GM19438 (cell line): ENCODE data around the gene PRSS36.
"Not testable (repeated sequence)": the region's sequence is repeated elsewhere in the genome, so short reads cannot be mapped to it uniquely, and the experiment has no call there.

ENCODE experiments used
- ATAC-seq: cut with Tn5 transposase; IDR thresholded peaks from one replicate; pipeline ENCODE4 v1.9.1; 2021; ENCODE audit warnings: low read depth; ENCODE audit not compliant: unreplicated experiment

Gene PRSS36

DNA sequence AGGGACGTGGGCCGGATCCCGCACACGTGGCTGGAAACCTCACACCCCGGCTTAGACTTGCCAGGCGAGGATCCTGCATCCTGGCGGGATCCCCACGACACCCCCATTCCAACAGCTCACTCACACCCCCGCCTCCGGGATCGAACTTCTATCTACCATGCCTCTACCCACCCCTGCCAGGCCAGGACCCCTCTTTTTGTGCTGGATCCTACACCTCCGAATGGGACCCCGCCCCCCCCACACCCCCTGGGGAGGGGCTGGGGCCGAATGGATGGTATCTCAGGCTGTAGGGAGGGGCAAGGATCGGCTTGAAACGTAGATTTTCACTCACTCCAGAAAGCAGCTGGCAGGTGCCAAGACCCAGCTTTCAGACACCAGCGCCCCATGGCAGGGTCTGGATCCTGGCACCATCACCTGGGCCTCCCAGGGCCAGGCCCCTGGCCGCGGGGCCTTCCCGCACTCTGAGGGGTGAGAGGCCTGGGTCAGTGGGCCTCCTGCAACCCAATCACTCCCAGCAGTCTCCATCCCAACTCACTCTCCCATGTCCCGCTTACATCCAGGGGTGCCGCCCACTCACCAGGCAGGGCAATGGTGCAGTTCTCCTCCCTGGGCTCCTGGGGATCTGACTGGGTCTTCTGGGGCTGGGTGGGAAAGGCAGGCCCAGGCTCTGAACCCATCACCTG is 6.7 kb downstream of the PRSS36 start:
- no peak for ATAC-seq

DNA sequence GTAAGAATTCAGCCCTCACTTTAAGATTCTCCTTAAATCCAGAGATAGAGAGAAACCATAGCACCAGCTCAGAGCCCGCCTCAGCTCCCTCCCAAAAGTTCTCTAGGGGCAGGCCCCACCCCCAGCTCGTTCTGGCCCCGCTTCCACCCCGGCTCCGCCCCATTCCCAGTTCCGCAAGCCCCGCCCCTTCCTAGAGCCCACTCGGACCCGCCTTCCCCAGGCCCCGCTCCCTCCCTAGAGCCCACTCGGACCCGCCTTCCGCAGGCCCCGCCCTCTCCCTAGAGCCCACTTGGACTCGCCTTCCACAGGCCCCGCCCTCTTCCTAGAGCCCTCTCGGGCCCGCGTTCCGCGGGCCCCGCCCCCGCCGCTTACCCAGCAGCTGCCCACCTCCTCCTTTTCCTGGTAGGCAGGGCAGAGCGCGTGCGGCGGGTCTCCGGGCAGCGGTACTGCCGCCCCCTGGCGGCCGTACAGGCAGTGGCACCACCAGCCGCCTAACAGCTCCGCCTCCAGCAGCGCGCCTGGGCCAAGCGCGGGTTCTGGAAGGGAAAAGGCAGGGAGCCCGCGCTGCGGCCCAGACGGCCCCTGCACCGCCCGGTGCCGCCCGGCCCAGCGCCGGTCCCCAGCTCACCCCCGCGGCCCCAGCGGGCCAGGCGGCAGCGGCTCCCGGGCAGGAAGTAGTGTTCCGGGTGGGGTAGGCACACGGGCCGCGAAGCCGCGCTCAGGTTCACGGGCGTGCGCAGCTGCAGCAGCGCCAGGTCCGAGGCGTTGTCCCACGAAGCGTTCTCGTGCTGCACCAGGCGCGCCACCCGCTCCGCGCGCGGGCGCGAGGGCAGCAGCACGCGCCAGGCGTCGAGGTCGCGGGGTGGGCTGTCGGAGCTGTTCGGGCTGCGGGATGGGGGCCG is 7.5 kb downstream of the PRSS36 start:
- peak; percentile 93 for ATAC-seq

DNA sequence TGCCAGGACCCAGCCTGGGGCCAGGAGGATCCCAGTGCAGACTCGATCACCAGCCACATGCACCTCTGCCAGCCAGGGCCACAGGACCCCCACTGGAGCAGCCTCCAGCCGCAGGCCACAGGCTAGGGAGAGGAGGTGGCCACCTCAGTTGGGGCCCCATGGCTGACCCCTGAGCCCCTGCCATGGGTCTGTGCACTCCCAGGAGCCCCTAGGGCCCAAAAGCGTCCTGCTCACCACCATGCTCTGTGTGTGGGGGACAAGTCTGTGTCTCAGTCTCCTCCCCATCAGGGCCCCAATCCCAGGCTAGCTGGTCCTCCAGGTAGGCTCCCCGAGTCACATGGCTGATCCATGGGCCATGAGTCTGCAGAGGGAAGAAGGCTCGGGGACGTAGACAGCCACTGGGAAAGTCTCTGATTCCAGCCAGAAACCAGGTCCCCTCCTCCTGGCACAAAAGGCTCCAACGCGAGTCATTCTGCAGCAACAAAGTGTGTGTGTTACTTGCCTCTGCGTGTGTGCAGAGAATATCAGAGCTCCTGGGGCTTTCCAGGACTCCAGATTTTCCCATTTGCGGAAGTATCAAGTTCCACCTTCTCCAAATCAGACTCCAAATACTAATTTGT is 8.3 kb downstream of the PRSS36 start:
- ATAC-seq = no peak

DNA sequence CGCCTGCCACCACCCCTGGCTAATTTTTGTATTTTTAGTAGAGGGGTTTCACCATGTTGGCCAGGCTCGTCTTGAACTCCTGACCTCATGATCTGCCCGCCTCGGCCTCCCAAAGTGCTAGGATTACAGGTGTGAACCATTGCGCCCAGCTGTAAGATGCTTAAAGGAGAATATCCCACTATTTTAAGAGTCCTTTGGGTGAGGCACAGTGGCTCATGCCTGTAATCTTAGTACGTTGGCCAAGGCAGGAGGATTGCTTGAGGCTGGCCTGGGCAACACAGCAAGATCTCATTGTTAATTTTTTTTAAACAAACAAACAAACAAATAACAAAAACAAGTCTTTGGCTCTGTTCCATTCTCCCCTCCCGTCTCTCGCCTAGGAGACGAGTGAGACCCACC is 8.8 kb downstream of the PRSS36 start:
- not testable (repeated sequence) for ATAC-seq

DNA sequence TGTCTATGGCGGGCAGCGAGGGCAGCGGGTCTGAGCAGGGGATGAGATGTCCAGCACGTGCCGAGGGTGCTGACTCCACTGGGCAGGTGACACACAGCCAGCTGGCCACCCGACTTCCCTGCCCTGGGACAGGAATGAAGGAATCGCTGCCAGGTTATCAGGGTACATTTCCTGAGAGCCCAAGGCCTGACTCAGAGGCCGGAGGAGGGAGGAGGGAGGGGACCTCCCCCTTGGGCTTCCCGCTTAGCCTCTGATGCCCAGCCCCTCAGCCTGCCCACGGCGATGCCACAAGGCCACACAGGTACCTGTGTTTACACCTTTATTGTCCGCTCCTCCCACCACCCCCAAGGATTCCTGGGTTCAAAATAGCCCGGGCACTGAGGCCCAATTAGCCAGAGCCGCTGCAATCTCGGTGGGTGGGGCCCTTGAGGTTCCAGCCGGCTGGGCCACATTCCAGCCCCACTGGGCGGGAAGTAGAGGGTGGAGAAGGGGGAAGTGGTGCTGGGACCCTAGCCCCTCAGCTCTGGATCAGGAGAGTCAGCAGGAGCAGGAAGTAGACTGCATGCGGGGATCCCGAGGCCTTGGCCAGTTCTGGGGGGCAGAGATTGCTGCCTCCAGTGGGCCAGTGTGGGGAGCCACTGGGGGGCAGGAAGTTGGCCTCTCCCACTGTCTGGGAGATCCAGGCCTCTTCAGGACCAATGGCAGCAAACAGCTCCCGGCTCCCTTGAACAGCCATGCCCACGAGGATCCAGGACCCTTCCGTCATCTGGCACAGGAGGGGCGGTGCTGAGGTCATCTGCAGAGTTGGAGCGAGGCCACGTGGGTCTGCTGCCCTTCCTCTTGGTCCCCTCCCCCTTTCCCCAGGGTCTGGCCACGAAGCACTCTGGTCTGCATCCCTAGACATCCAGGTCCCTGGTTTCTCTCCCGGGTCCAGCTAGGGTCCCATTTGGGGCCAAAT is 11.0 kb downstream of the PRSS36 start:
- no peak for ATAC-seq

DNA sequence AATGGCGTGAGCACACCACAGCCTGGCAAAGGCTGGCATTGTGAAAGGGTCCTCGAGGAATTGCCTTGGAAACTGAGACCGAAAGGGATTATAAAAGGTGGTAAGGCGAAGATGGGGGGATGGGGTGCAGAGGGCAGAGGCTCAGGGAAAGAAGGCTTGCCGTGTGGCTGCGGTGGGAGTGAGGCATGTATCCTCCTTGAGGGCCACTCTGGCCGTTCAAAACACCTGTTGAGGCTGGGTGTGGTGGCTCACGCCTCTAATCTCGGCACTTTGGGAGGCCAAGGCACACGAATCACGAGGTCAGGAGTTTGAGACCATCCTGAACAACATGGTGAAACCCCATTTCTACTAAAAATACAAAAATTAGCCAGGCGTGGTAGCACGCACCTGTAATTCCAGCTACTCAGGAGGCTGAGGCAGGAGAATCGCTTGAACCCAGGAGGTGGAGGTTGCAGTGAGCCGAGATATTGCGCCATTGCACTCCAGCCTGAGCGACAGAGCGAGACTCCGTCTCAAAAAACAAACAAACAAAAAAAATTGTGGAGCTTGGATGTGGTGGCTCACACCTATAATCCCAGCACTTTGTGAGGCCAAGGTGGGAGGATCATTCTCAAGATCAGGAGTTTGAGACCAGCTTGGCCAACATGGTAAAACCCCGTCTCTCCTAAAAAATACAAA is 12.9 kb downstream of the PRSS36 start:
- not testable (repeated sequence) for ATAC-seq

DNA sequence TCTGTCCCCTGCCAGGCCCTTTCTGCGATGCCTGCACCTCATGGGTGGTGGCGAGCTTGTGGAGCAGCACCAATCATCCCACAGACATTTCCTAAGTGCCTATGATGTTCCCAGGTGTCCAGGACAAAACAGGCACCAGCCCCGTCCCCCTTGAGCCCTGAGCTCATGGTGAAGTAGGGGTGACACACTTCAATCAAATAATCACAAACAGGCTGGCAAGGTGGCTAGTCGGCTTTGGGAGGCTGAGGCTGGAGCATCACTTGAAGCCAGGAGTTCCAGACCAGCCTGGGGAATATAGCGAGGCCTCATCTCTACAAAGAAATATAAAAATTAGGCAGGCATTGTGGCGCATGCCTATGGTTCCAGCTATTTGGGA is 13.6 kb downstream of the PRSS36 start:
- no peak for ATAC-seq

DNA sequence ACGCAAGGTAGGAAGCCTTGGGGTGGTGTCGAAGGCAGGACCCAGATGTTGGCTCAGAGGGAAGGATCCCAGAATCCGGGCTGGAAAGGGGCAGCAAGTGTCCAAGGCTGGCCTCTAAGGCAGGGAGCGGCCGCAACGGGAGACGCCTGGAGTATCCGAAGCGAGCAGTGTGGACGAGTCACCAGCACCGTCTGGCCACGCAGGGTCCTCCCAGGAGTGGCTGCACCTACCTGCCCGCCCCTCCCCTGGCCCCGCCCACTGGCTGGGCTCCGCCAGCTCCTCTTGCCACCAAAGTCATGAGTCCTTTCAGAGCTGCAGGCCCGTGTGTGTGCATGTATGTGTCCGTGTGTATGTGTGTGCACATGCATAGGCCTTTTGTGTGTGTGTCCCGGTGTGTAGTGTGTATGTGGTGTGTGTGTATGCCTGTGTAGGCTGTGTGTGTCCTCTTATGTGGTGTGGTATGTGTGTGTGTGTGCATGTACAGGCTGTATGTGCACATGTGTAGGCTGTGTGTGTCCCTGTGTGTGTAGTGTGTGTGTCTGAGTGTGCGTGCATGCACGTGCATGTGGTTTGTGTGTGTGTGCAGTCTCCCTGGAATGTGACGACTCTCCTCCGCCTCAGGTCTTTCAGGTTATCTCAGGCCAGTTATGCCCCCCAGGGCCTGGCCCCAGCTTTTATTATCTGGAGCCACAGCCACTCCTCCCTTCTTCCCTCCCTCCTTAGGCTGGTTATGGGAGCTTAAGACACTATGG is 14.2 kb downstream of the PRSS36 start, which contains the start of gene PRSS8:
Gene PRSS8, minus strand, starts transcription at position 193 of the 752 bp plus-strand sequence. CDS start 229 bp downstream, outside the sequence.
- ATAC-seq = no peak

DNA sequence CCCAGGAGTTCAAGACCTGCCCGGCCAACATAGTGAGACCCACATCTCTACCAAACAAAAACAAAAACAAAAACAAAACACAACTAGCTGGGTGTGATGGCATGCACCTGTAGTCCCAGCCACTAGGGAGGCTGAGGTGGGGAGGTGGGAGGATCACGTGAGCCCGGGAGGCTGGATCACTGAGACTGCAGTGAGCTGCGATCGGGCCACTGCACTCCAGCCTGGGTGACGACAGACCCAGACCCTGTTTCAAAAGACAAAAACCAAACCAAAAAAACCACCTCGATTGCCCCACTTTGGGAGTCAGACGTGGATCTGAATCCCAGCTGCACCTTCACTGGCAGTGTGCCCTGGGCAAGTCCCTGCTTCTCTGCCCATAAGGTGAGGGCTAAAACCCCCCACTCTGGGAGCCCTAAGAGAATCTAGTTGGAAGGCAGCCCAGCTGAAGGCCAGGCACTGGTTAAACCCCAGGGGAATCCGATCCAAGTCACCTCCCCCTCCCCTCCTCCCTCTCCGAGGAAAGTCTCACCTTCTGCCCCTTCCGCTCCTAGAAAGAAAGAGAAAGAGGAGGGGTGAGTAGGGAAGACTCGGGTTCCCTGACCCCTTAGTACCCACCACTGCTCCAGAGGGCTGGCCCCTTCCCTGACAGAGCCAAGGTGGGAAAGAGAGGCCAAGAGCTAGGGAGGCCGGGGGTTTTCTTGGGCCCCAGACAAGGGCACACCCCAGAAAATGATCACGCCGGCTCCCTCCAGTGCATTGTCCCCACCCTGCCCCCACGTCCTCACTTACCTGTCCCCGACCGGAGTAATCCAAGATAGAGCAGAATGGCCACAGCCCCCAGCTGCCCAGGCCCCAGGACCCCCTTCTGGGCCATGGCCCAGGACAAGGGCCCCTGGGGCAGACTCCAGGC is 15.0 kb downstream of the PRSS36 start:
- no peak for ATAC-seq

DNA sequence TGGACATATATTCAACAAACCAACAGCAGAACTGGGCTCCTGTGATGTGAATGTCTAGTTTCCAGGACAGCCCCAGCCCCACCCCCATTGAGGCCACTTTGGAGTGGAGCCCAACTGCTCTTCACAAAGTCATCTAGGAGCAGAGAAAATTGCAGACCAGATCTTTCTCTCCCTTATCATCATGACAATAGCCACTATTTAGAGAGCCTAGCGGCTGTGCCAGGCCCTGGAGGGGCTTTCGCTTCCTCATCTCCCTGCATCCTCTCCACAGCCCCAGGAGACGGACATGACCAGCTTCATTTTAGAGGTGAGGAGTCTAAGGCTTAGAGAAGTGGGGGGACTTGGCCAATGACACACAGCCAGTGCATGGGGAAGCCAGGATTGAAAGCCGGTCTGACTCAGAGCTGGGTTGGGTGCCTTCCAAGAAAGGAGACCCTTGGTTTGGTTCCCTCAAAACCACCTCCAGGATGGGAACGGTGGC is 15.7 kb downstream of the PRSS36 start:
- no peak for ATAC-seq

DNA sequence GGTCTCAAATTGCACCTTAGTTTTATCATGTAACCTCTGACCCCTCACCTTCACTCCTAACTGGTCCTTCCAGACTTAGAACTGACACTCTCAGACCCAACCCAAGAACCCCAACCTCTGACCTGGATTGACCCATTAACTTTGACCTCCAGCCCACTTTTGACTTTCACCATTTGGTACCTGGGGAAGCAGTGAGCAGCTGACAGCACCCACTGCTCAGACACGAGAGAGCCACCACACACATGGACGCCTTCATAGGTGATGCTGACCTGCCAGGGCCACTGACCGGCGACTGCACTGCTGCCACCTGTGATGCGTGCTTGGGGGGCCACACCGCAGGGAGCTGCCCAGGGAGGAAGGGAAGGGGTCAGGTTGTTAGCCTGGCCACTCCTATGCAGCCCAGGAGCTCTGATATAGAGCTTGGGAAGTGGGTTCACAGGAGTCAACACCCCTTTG is 16.8 kb downstream of the PRSS36 start:
- ATAC-seq = no peak

DNA sequence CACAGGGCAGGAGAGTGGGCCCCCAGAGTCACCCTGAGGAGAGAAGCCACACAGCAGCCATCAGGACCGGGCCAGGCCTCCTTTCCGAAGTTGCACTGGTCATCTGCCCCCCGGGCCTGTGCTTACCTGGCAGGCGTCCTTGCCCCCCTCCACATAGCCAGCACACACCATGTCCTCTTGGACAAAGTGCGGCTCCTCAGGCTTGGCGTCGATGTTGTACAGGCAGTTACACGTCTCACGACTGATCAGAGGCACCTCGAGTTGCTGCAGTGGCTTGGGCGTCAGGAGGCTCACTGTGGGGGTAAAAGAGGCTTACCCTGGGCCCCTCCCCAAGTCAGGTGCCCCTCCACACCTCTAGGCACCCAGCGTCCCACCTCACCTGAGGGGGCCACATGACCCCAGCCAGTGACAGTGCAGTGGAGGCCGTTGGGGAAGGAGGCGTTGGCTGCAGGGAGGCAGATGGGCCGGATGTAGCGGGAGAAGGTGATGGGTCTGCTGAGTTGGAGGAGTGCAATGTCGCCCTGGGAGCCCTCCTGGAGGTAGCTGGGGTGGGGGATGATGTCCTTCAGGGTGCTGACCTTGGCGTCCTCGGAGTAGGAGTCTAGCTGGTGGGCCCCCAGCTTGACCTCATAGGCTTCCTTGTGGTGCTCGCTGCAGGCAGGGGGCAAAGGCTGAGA is 17.4 kb downstream of the PRSS36 start:
- ATAC-seq = no peak

DNA sequence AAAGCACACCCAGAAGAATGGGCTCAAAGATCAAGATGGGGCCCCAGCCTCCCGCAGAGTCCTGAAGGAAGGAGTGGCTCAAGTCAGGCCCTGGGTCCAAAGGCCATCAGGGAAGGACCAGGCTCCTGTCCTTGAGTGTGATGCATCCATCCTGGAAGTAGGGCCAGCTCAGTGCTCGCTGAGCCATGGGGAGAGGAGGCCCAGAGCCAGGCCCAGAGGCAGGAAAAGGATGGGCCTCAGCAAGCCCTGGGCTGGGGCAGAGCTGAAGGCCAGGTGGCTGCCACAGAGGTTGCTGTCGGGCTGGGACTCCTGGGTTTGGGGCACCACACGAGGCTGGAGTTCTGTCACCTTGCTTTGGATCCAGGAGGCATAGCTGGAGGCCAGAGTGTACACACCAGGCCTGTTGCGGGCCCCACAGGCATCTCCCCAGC is 18.0 kb downstream of the PRSS36 start:
- no peak for ATAC-seq

DNA sequence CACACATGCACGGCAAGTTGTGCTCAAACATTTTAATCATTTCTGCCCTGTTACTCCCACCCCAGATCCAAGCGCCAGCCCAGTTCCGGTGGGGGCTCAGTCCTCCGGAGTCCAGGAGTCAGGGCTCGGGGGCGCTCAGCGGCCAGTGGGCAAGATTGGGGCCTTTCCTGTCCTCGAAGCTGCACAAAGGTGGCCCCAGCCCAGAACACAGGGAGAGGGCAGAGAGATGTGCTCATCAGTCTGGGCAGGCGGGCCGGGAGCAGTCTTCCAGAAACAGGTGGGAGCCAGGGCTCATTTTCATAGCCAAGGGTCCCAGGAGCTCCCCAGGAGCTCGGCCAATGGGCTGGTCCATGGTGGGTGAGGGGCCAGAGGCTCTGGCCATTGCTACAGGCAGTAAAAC is 18.4 kb downstream of the PRSS36 start:
- ATAC-seq = no peak

DNA sequence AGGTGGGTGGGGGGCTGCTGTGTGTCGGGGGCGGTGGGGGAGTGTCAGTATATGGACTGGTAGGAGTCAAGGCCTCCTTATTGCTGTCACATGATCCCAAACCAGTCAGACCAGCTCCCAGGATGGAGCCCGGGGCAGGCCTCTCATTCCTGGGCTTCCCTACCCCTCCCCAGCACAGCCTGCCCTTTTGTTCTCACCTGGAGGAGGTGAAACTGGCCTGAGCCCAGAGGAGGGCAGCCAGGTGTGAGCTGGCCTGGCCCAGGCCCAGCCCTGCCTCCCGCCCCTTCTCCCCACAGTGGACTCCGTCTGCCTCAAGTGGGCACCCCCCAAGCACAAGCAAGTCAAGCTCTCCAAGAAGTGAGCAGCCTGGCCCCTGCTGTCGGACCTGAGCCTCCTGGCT is 19.0 kb downstream of the PRSS36 start:
- ATAC-seq = no peak

DNA sequence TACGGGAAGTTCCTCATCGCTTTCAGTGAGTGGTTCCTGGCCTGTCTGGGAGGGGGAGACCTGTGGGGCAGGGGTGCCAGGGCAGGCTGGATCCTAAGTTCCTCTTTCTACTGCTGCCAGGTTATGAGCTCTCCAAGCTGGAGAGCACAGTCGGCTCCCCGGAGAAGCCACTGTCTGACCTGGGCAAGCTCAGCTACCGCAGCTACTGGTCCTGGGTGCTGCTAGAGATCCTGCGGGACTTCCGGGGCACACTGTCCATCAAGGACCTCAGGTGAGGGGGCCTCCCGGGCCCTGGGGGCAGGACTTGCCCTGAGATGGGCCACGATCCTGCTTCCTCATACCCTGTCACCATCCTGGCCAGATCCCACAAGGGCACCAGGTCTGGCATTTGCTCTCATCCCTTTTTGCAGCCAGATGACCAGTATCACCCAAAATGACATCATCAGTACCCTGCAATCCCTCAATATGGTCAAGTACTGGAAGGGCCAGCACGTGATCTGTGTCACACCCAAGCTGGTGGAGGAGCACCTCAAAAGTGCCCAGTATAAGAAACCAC is 19.5 kb downstream of the PRSS36 start:
- ATAC-seq = no peak
